HCT116 (cell line): ENCODE measurements around the gene PTPRJ.

Experiments used
- CTCF ChIP-seq, 3 experiments: fragments of 200-600 bp in 1 of 3; sonication (generic) in 1 of 3; IDR thresholded peaks in 2 of 3; conservative IDR thresholded peaks in 1 of 3; 2 replicates each; pipeline ENCODE4 v1.5.1; 2012 to 2017; ENCODE audit warnings: low read depth in 2 of 3, low read length in 2 of 3, antibody characterized with exemption in 1 of 3, borderline replicate concordance in 1 of 3, control low read depth in 1 of 3, mild to moderate bottlenecking in 1 of 3, mixed read lengths in 1 of 3, mixed run types in 1 of 3, moderate library complexity in 1 of 3; ENCODE audit not compliant: insufficient read depth in 1 of 3
- POLR2A ChIP-seq: IDR thresholded peaks from 2 replicates; pipeline ENCODE4 v1.7.0; 2011; ENCODE audit warnings: borderline replicate concordance; ENCODE audit not compliant: insufficient read depth, insufficient read length; ENCODE audit errors: extremely low read depth
- POLR2AphosphoS5 ChIP-seq: IDR thresholded peaks from 2 replicates; pipeline ENCODE4 v1.6.1; 2011; ENCODE audit warnings: mild to moderate bottlenecking, low read depth, low read length, moderate library complexity
- SIN3A ChIP-seq: IDR thresholded peaks from 2 replicates; pipeline ENCODE4 v1.6.1; 2012; ENCODE audit warnings: low read depth

- TF ChIP-seq POLR2AphosphoS5, result no peak
- no peak for TF ChIP-seq CTCF (IDR thresholded peaks at IDR 0.05 in 2 of 3, conservative IDR thresholded peaks at IDR 0.05 in 1 of 3; ENCODE audit: borderline replicate concordance in 1 of 3, insufficient read depth in 1 of 3, low read depth in 2 of 3, low read length in 2 of 3)
- TF ChIP-seq SIN3A, result no peak
- no peak for TF ChIP-seq POLR2A
These were observed 32.2 kb upstream of the PTPRJ start for GRCh38 chr11:47948137-47948536.
